Suppressor macrophage treated with lipopolysaccharide for 4 hours (primary cell): ENCODE results near the gene DNAJA3.
A peak's percentile ranks its signal among the peaks of the same experiment; 100 is the strongest.

Experiments
- DNase-seq: peaks from one replicate; pipeline ENCODE4 v3.0.0-alpha.2; 2020

The DNAJA3 gene

GRCh38 chr16:4481526-4481925 lies 55.9 kb downstream of the DNAJA3 start:
- DNase-seq = no peak

DNA sequence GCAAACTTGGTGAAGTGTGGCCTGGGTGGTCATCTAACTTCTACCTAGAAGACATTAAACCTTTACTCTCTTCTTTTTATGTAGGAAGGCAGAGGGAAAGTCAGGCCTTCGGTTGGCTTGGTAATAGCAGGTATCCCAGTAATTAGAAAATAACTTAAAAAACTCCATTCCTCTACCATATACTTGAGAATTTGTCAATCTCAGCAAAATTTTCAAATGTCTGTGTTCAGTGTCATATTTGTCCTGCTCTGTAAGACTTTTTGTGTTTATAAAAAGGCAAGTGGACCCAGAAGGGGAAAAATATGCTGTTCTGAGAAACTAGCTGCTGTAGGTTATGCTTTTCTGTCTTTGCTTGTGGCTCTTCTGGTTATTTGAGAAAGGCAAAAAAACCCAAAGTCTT lies 56.3 kb downstream of the DNAJA3 start:
- DNase-seq = no peak

- no peak for DNase-seq
These were observed 60.6 kb downstream of the DNAJA3 start for GRCh38 chr16:4486126-4486893.

DNA sequence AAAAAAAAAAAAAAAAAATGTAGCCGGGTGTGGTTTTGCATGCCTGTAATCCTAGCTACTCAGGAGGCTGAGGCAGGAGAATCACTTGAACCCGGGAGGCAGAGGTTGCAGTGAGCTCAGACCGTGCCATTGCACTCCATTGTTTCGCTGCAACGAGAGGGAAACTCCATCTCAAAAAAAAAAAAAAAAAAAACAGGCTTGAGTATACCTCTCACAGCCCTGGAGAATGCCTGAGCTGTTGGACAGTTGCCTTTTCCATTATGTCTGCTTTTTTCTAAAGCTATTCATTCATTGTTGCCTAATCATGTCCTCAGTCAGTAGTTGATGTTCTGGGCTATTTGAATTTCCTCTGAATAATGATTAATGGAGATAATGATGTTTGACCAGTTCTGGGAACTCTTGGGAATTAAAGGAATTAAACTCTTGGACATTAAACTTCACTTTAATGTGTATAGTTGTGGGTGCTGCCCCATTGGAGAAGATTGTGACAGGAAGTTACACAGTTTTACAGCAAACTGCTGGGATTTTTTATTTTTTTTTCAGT lies 62.4 kb downstream of the DNAJA3 start:
- no peak for DNase-seq

- DNase-seq = no peak
These were observed 62.9 kb downstream of the DNAJA3 start for GRCh38 chr16:4488499-4488967.

- no peak for DNase-seq
These were observed 63.4 kb downstream of the DNAJA3 start for GRCh38 chr16:4489030-4489429.

GRCh38 chr16:4491898-4492297 lies 66.2 kb downstream of the DNAJA3 start:
- DNase-seq = no peak

GRCh38 chr16:4494746-4495490 lies 69.2 kb downstream of the DNAJA3 start:
- no peak for DNase-seq

DNA sequence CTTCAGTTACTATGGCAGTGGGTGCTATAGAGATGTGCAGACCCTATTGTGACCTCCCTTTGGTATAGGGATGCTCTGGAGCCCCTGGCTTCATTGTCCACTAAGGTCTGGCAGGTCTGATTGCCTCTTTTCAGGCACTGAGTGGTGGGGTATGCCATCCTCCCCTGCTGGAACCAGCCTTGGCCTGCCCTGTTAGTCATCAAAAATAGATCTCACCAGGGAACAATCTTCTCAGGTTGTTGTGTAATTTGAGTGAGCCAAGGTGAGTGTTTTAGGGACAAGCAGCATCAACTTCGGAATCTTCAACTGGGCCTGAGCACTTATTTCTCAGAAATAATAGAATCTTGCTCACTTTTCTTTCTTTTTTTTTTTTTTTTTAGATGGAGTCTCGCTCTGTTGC lies 70.1 kb downstream of the DNAJA3 start:
- no peak for DNase-seq

DNA sequence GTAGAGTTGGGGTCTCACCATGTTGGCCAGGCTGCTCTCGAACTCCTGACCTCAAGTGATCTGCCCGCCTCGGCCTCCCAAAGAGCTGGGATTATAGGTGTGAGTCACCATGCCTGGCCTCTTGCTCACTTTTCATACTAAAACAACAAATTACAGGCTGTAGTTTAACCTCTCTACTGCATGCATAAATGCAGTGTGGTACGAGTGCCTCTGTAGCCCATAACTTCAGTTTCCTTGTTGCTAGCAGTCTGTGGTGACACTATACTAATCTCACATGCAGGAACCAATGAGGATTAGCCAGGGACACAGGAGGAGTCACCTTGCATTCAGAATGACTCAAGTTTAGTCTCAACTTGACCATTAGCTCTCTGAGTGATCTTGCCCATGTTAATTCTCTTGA lies 70.6 kb downstream of the DNAJA3 start:
- no peak for DNase-seq

GRCh38 chr16:4498546-4499195 lies 73.0 kb downstream of the DNAJA3 start:
- no peak for DNase-seq

- DNase-seq = no peak
These were observed 73.5 kb downstream of the DNAJA3 start for GRCh38 chr16:4499196-4499555.

DNA sequence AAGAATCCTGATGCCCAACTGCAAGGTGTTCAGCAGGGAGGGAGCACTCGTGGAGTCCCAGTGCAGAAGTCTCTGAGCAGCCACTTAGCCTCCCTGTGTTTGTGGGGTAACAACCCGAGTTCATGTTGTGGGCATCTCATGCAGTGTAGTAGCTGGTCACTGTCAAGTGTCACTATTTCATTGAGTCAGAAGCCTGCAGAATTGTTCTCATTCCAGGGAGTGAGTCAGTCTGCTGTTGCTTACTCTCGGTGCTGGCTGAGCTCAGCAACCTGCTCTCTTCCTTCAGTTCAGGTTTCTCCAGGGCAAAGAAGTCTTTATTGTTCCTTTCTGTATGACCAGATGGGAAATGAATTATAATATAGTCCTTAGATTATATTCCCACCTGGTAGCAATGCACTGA lies 74.6 kb downstream of the DNAJA3 start:
- peak; percentile 51 for DNase-seq

DNA sequence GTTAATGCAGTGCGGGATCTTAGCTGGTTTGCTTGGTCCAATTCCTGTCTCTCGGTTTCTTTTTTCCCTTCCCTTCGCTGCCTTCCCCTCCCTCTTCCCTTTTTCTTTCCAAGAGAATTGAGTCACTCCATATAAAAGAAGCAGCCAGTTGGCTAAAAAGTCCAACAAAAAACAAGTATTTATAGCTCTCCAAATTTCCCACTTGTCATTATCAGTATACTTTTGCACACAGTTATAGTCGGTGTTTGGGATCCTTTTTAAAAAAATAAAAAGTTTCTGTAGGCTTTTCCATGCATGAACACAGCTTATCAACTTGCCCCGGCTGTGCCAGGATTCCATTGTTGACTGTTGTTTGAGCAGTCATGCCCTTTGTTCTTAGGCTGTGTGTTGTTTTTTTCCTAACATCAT lies 75.4 kb downstream of the DNAJA3 start:
- no peak for DNase-seq

DNA sequence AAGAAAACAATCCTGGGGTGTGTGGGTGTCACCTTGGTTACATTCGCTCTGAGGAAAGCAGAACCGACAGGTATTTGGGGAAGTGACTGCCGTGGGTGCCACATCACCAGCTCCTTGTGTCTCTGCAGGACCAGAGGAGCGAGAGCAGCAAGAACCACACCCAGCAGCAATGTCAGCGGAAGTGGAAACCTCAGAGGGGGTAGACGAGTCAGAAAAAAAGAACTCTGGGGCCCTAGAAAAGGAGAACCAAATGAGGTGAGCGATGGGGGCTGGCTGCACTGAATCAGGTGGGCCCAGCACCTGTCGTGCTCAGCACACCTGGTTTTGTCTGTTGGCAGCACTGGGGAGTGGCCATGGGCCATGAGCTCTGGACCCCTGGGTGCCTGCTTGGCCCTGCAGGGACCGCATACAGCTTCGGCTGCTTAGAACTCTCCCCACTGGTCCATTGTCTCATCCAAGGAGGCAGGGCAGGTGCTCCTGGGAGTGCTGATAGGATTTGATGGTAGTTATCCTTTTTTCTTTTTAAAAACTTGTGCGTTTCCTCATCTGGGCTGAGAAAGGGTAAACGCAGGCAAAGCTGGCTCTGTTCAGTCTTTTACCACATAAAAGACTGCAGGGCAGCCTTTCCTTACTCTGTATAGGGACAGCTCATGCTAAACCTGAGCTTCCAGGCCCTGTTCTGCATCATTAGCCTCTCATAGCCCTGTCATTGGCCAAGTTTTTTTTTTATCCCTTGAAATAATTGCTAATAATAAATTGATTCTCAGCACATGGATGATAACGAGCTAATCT lies 79.9 kb downstream of the DNAJA3 start:
- DNase-seq = peak; percentile 46
